T-helper 2 cell treated with Interferon-gamma antibody and Interleukin-4, amounts not matched to agents 100 ng/mL and 5 ng/mL, for 36 hours (primary cell): Measurements from ENCODE around the gene SMAD3. TPM values are rescaled to one million over a fixed set of nuclear protein-coding genes. Genes with fewer than 3 reads are reported as not detected.

Source experiments
- intact Hi-C: fragments of 100-400 bp; cut with micrococcal nuclease; formaldehyde crosslinking; loops from one replicate; pipeline ENCODE4 v1.15.1; 2023
- total RNA-seq: library from RNA; stranded (reverse); gene quantifications from 2 replicates; pipeline ENCODE4 v1.2.3, GENCODE V29; 2022

Gene SMAD3
- total RNA-seq, 1 donor from 2014 or later = 75.6 TPM

- intact Hi-C loops = loop anchor here (10.0 kb wide), 1 partner anchor 193 kb away; no protein-coding TSS in a partner anchor
Measured at GRCh38 chr15:67137319-67137718, 71.9 kb downstream of the SMAD3 start.

GRCh38 chr15:67137951-67138848 is 72.8 kb downstream of the SMAD3 start:
- intact Hi-C loops = loop anchor here (10.0 kb wide), 1 partner anchor 193 kb away; no protein-coding TSS in a partner anchor

DNA sequence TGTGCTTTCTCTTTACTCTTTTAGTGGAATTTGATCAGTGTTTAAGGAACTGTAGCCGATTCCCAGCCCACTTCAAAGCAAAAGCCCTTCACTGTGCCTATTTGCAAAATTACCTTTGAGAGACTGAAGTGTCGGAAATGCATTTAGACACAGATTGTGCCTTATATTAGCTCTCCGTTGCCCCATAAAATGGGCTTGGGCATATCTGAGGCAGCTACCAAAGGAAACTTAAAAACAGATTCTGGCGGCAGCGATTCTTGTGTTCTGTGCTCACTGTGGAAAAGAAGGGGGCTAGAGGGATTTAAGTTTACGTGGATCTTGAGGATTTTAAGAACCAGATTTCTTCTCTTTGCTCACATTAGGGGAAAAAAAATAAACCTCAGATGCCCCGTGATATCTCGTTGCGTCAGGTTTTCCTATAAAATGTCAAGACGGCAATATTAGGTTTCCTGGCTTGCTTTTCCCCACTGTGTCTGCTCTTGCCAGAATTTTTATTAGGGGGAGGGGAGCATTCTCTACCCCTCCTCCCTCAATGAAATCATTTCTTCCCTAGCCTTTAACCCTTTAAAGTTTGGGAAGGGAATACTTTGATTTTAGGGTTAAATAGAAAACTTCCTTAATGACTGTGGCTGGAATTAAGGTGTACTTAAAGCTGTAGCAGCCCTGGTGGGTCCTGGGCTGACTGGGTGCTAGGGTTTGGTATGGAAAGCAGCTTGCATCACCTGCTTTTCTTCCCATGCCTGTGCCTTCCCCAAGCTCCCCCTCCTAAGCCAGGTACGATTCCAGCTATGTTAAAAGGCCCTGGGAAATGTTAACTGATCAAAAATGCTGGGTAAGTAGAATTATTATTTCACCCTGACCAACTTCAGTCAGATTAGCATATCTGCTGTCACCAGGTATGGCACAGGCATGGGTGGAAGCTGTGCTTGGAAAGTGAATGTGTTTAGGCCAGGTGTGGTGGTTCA is 73.8 kb downstream of the SMAD3 start:
- intact Hi-C loops = loop anchor here (10.0 kb wide), 1 partner anchor 194 kb away; no protein-coding TSS in a partner anchor

DNA sequence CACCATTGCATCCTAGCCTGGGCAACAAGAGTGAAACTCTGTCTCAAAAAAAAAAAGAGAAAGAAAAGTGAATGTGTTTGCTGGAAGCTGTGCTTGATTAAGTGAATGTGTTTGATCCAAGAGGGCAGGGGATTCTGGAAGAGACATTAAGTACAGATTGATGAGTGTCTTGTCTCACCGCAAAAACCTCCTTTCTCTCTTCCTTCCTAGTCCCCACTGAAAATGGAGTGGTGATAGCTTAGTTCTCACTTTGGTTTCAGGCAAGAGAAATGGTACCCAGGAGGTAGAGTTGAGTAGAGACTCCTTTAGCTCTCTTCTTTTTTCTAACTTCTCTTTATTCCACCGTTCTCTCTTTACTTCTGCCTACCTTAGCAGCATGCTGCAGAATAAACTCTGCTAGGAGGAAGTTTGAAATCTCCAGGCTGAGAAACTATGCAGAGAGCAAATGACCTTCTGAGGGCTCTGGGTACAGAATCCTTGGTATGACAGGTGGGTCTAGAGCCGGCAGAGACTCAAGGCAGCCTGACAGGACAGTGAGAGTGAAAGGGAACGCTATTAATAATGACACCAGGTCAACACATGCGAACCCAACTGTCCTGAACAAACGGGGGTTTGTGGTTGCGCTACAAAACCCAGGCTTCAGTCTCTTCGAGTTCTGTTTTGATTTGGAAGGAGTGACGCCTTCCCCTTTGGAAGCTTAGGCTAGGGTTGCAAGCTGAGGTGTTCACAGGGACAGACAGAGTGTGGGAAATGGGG is 74.9 kb downstream of the SMAD3 start:
- intact Hi-C loops = no loop called here

DNA sequence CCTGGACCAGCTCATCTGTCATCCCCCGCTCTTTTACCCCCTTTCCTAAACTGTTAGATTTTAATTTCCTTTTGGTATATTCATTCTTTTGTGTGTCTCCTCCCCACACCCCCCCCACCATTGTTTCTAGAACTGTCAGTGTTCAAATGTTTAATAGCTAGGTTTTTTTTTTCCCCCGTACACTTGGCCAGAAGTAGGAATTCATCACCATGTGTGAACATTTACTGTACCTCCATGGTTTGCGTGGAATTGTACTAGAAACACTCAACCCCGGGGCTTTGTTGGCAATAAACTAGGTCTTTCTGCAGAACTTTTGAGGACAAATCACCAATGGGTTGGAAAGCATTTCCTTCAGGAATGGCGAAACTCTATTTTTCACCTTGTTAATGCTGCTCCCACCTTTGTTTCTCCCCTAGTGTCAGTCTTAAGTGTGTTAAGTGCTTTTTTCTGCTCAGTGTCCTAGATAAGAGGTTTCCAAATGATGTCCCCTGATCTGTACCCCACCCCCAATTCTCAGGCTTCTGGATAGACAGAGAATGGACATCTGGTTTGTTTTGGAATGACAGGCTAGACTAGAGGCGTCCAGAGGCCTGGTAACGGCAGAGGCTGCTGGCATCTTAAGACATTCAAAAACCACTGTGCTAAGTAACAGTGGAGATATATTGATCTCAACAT is 76.8 kb downstream of the SMAD3 start:
- intact Hi-C loops = no loop called here

DNA sequence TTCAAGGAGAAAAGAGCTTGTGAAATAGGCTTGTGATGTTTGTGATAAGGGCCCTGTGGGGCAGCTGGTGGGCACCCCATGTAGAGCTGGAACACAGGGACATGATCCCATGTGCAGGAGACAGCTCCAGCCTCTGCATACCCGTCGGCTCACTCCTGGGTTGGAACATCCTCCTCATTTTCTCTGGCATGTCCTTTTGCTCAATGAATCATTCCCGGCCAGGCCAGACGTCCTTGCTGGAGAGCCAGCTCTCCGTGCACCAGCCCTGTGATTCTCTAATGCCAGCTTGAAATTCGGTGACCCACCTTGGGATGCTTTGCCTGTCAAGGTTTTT is 77.3 kb downstream of the SMAD3 start:
- intact Hi-C loops = no loop called here

- intact Hi-C loops = no loop called here
Measured at GRCh38 chr15:67143646-67144045, 78.2 kb downstream of the SMAD3 start.

DNA sequence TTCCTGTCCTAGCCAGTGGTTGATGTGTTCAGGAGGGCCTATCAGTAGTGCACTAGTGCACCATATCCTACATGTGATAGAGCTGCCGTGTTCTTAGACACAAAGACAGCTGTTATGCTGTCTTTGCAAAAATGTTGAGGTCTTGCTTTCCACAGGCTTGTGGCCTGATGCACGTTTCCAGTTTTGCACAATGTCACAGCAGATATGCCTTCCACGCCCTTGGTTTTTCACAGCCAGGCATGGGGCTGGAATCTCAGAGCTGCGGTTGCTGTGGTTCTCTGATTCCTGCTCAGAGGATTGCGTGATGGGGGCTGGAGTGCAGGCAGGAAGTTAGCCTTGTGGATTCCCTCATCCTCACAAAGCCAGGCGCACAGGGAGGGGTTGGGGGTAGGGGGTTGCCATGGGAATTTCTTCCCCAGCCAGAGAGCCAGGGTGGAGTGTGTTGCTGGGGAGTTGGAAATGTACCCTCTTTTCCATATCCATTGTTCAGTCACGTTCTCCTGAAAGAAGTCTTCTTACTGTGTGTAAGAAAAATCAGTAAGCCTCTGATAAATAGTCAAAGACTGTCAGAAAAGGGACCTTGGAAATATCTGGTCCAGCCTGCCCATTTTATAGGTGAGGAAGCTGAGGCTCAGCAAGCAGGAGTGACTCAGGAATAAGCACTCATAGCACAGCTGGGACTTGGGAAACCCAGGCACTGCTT is 79.4 kb downstream of the SMAD3 start:
- intact Hi-C loops = no loop called here

DNA sequence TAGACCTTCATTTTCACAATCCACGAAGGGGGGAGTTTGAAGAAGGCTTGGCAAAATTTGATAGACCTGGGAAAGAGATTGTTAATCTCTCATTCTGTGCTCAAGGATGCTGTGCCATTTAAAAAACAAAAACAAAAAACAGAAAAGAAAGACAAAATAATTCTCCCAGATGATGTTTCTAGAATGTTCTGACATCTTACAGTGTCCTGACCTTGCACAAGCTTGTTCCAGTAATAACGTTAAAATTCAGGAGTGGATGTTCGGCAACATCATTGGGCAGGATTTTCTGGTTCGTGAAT is 79.9 kb downstream of the SMAD3 start:
- intact Hi-C loops = no loop called here

DNA sequence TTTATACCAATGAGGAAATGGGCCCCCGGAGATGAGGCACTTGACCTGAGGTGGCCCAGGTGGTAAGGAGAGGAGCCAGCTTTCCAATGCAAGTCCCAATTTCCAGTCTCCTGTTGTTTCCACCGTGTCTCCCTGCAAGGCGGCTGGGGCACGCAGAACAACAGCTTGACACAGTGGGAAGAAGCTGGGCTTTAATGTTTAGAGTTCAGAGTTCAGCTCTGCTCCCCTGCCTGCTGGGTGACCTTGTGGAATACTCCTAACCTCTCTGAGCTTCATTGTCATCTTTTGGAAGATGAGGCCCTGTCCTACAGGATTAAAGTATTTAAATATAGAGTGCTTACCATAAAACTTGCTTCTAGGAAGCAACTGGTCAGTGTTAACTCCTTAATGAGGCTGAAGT is 80.3 kb downstream of the SMAD3 start:
- intact Hi-C loops = no loop called here

DNA sequence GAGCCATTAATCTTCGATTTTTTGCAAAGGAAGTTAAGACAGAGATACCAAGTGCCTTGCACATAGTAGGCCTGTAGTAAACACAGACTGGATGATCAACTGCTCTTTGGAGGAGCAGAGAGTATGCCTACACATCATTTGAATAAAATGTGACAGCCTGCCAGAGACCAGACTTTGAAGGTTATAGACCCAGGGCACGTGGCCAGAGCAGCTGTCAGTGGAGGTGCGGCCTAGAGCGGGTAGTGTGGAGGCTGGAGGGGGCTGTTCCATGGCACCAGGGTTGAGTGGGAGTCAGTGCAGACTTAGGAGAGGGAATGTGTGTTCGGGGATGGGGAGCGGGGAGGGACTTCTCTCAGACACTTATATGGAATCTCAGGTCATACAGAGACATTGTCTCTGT is 80.8 kb downstream of the SMAD3 start:
- intact Hi-C loops = no loop called here

DNA sequence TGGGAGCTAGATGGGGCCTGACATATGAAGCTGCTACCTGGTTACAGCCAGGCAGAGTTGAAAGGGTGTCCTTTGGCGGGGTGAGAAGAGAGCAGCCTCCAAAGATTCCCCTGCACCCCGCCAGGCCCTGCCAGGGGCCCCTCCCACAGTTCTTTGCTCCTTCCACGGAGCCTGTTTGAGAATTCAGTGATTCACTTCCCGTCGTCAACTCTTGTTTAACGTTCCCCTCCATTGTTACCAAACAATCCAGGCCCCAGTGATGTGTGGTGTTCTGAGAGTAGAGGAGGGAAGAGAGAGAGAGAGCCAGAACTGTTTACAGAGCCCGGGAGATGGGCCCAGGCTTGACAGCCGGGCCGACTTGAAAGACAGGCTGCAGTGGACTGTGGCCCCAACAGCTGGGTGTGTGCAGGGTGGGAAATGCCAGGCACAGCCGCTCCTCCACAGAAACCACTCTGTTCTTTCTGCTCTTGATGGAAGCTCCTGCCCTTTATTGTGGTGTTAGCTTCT is 81.5 kb downstream of the SMAD3 start:
- intact Hi-C loops = no loop called here

- intact Hi-C loops = no loop called here
Measured at GRCh38 chr15:67147396-67147949, 82.1 kb downstream of the SMAD3 start.

DNA sequence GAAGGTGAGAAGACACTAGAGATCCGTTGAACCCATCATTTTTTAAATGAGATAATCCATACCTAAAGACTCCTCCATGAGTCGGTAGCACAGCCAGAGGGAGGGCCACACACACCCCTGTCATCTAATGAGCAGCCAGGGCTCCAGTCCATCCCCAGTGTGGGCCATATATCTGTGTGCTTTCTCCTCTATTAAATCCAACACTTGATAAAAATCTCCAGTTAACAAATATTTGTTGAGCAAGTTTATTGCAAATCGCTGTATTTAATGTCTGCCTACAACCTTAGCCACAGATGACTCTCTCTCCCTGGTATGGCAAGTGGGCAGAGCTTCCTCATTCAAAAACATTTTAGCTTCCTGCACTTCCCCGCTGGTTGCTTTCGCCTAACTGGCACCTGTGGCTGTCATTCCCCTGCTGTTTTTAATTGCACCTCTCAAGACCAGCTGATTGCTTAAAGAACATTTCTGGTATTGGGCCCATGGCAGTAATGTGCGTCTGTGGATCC is 82.8 kb downstream of the SMAD3 start:
- intact Hi-C loops = no loop called here

GRCh38 chr15:67149068-67149772 is 83.8 kb downstream of the SMAD3 start:
- intact Hi-C loops = no loop called here

DNA sequence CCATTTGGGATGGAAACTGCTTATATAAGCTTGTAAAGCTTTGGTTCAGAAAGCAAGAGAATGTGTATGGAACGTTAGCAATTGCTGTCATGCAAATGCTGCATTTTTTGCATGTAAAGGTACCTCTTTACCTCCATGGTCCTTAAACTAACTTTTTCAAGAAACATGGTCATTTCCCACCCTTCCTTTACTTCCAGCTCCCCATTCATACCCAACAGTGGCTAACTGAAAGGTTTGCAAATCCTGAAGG is 84.3 kb downstream of the SMAD3 start:
- intact Hi-C loops = no loop called here

GRCh38 chr15:67150023-67150860 is 84.8 kb downstream of the SMAD3 start:
- intact Hi-C loops = no loop called here

- intact Hi-C loops = no loop called here
Measured at GRCh38 chr15:67152429-67152828, 87.0 kb downstream of the SMAD3 start.
